GM04503 (cell line): ENCODE measurements around the gene C16orf46.

Experiments
- DNase-seq: peaks from one replicate; pipeline ENCODE4 v3.0.0-alpha.2; 2012; ENCODE audit warnings: low read depth

The C16orf46 gene

GRCh38 chr16:81076566-81077075 lies 417 bp downstream of the C16orf46 start:
- DNase-seq, result no peak

- no peak for DNase-seq
Observed at GRCh38 chr16:81073560-81074330, 3.3 kb downstream of the C16orf46 start.

GRCh38 chr16:81071805-81072204 lies 5.2 kb downstream of the C16orf46 start:
- DNase-seq, result no peak

GRCh38 chr16:81070979-81071378 lies 6.1 kb downstream of the C16orf46 start:
- no peak for DNase-seq

GRCh38 chr16:81069063-81069462 lies 8.0 kb downstream of the C16orf46 start:
- no peak for DNase-seq

GRCh38 chr16:81067166-81067565 lies 9.9 kb downstream of the C16orf46 start:
- DNase-seq, result no peak

- no peak for DNase-seq
Observed at GRCh38 chr16:81066681-81067080, 10.4 kb downstream of the C16orf46 start.

- no peak for DNase-seq
Observed at GRCh38 chr16:81061871-81062608, 15.0 kb downstream of the C16orf46 start.

- no peak for DNase-seq
Observed at GRCh38 chr16:81061307-81061640, 15.8 kb downstream of the C16orf46 start.

GRCh38 chr16:81060576-81061306 lies 16.3 kb downstream of the C16orf46 start:
- DNase-seq, result no peak

GRCh38 chr16:81053761-81054160 lies 23.3 kb downstream of the C16orf46 start:
- no peak for DNase-seq

- DNase-seq, result no peak
Observed at GRCh38 chr16:81042821-81043220, 34.2 kb downstream of the C16orf46 start.

GRCh38 chr16:81041696-81042095 lies 35.3 kb downstream of the C16orf46 start:
- no peak for DNase-seq

- DNase-seq, result no peak
Observed at GRCh38 chr16:81040842-81041241, 36.2 kb downstream of the C16orf46 start.

GRCh38 chr16:81040131-81040530 lies 36.9 kb downstream of the C16orf46 start:
- DNase-seq, result no peak

GRCh38 chr16:81036751-81037350 lies 40.2 kb downstream of the C16orf46 start:
- DNase-seq, result no peak

- no peak for DNase-seq
Observed at GRCh38 chr16:81035975-81036750, 40.9 kb downstream of the C16orf46 start.

- no peak for DNase-seq
Observed at GRCh38 chr16:81035398-81035974, 41.6 kb downstream of the C16orf46 start, which contains the start of gene ATMIN. TSS of gene ATMIN (plus strand) at chr16:81035842. CDS start at chr16:81035871, 29 bp downstream.

- no peak for DNase-seq
Observed at GRCh38 chr16:81029930-81030604, 47.0 kb downstream of the C16orf46 start.

GRCh38 chr16:81026429-81026828 lies 50.6 kb downstream of the C16orf46 start:
- no peak for DNase-seq
